ENCODE results near the gene PLXNC1. TPM values are rescaled to one million over a fixed set of nuclear protein-coding genes. Genes with fewer than 3 reads are reported as not detected.

PLXNC1 gene
- total RNA-seq: 33.6 and 35.2 TPM in 2 replicates
- total RNA-seq (2013): 35.6 TPM
- 9.7 and 10.9 TPM in 2 replicates for polyA plus RNA-seq
- 33.1 and 35.9 TPM in 2 replicates for polyA minus RNA-seq

DNA sequence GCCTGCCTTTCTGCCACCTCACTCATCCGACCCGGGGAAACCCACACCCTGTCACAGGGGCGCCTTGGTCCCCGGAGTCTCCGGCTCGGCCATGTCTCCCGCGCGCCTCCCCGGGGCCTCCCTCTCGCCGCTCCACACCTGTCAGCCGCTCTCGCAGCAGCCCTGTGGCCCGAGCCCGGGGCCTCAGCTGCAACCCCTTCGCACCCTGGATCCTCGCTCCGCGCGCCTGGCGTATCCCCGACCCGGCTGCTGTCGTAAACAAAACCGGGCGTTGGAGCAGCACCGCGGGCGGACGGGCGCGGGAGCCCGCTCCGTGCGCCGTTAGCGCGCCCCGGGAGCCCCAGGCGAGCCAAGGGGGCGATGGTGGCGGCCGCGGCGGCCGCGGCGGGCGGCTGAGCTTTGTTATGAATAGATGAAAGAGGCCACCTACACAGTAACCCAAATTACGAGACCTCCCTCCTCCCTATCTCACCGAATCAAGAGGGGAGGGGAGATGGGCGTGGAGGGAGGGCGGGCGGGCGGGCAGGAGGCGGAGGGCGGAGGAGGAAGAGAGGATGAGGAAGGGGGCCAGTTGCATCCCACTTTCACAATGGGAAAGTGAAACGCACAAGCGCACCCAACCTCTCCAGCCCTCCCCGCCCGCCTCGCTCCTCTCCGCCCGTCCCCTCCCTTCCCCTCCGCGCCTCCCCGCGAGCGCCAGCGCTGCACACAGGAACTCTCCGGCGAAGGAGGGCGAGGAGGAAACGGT is at the start of gene PLXNC1:
PLXNC1 (plus strand) TSS at position 587 of the 748 bp plus-strand sequence. CDS start 395 bp downstream, outside the sequence.
- no peak for TF ChIP-seq EZH2 (IDR thresholded peaks at IDR 0.05; ENCODE audit: borderline replicate concordance, insufficient read depth, low read depth, low read length, poor library complexity, severe bottlenecking)
- TF ChIP-seq, protein P1, sequence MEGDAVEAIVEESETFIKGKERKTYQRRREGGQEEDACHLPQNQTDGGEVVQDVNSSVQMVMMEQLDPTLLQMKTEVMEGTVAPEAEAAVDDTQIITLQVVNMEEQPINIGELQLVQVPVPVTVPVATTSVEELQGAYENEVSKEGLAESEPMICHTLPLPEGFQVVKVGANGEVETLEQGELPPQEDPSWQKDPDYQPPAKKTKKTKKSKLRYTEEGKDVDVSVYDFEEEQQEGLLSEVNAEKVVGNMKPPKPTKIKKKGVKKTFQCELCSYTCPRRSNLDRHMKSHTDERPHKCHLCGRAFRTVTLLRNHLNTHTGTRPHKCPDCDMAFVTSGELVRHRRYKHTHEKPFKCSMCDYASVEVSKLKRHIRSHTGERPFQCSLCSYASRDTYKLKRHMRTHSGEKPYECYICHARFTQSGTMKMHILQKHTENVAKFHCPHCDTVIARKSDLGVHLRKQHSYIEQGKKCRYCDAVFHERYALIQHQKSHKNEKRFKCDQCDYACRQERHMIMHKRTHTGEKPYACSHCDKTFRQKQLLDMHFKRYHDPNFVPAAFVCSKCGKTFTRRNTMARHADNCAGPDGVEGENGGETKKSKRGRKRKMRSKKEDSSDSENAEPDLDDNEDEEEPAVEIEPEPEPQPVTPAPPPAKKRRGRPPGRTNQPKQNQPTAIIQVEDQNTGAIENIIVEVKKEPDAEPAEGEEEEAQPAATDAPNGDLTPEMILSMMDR (IDR thresholded peaks at IDR 0.05): no peak
- Histone ChIP-seq H3K36me3 (replicated peaks in 1 of 2; ENCODE audit: control extremely low read depth in 1 of 2, control insufficient read depth in 1 of 2, extremely low read depth in 1 of 2, insufficient read depth in 2 of 2, low read length in 1 of 2) (no peaks in the 10 kb centered on the region), H3K79me2 (ENCODE audit: control insufficient read depth, insufficient read depth, low read length) (peaks cover 38% of the 10 kb centered on the region), H3K9me3 (ENCODE audit: control extremely low read depth in 1 of 3, control insufficient read depth in 2 of 3, insufficient read depth in 1 of 3, low read length in 2 of 3) (no peaks in the 10 kb centered on the region), H3K27me3 (replicated peaks in 1 of 4; ENCODE audit: control extremely low read depth in 1 of 4, control insufficient read depth in 3 of 4, insufficient read depth in 4 of 4, low read length in 3 of 4) (no peaks in the 10 kb centered on the region), H4K20me1 (ENCODE audit: control insufficient read depth, insufficient read depth, low read length, poor library complexity, severe bottlenecking) (no peaks in the 10 kb centered on the region), H3K4me1 (ENCODE audit: control insufficient read depth in 2 of 2, insufficient read depth in 2 of 2, low read length in 2 of 2) (peaks cover 25 to 38% of the 10 kb centered on the region in 2 donors), H3K4me3 (ENCODE audit: control extremely low read depth in 1 of 5, extremely low read depth in 1 of 5, insufficient read depth in 1 of 5, low read depth in 2 of 5, low read length in 4 of 5) (peak within 1 kb of the TSS; percentile 50 to 80 (median 74)), H3K27ac (ENCODE audit: low read length in 2 of 2) (peak within 1 kb of the TSS in 1 of 2 donors; percentile 56), H3K4me2 (replicated peaks; ENCODE audit: low read depth, low read length, poor library complexity, severe bottlenecking) (peak within 1 kb of the TSS; percentile 96), H2AFZ (ENCODE audit: insufficient read depth, low read depth, low read length, poor library complexity, severe bottlenecking) (peak within 1 kb of the TSS; percentile 86), H3K9ac (ENCODE audit: low read length) (peak within 1 kb of the TSS; percentile 85)
- peak; percentile 40 for ATAC-seq (ENCODE audit: low read depth)
- Mint-ChIP-seq H3K4me1 (peaks cover 55% of the 10 kb centered on the region), H3K4me3 (peak within 1 kb of the TSS; percentile 99), H3K27me3 (no peaks in the 10 kb centered on the region), H3K9me3 (ENCODE audit: insufficient read depth) (no peaks in the 10 kb centered on the region), H3K27ac (peak within 1 kb of the TSS; percentile 90)
- DNase-seq: peak; percentile 82
- POLR2A ChIA-PET: interaction anchor here (0.7 to 1.7 kb wide), 9 partner anchors 10 to 469 kb away, joined by 3 to 9 read pairs (median 5); no protein-coding TSS in a partner anchor
- WGBS (ENCODE audit: insufficient coverage): under 1% methylated on average over 53 of the region's 75 CpGs
- CTCF ChIA-PET: interaction anchor here (1.1 to 2.7 kb wide), 5 partner anchors 14 to 386 kb away, joined by 3 to 7 read pairs (median 6); no protein-coding TSS in a partner anchor
- intact Hi-C loops (cut with micrococcal nuclease): loop anchor here (1.0 to 10.0 kb wide), 5 partner anchors 60 to 729 kb away; no protein-coding TSS in a partner anchor

DNA sequence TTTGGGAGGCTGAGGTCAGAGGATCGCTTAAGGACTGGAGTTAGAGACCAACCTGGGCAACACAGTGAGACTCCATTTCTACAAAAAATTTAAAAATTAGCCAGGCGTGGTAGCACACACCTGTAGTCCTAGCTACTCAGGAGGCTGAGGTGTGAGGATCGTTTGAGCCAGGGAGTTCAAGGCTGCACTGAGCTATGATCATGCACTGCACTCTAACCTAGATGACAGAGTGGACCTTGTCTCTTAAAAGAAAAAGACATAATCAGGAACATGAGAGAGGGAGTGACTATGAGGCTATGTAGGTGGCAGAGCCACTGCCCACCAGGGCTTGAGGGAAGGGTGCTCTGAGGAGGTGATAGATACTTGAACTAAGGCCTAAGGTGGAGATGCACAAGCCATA is 49.2 kb upstream of the PLXNC1 start:
- Histone ChIP-seq H3K4me1 (ENCODE audit: control insufficient read depth in 2 of 2, insufficient read depth in 2 of 2, low read length in 2 of 2) (peaks cover 4 to 14% of the 10 kb centered on the region in 2 donors), H3K79me2 (ENCODE audit: control insufficient read depth, insufficient read depth, low read length) (no peaks in the 10 kb centered on the region), H3K4me2 (replicated peaks; ENCODE audit: low read depth, low read length, poor library complexity, severe bottlenecking) (no peak overlapping the region), H3K36me3 (replicated peaks in 1 of 2; ENCODE audit: control extremely low read depth in 1 of 2, control insufficient read depth in 1 of 2, extremely low read depth in 1 of 2, insufficient read depth in 2 of 2, low read length in 1 of 2) (no peaks in the 10 kb centered on the region), H3K4me3 (ENCODE audit: control extremely low read depth in 1 of 5, extremely low read depth in 1 of 5, insufficient read depth in 1 of 5, low read depth in 2 of 5, low read length in 4 of 5) (no peak overlapping the region), H4K20me1 (ENCODE audit: control insufficient read depth, insufficient read depth, low read length, poor library complexity, severe bottlenecking) (no peaks in the 10 kb centered on the region), H3K27me3 (replicated peaks in 1 of 4; ENCODE audit: control extremely low read depth in 1 of 4, control insufficient read depth in 3 of 4, insufficient read depth in 4 of 4, low read length in 3 of 4) (peaks cover 0 to 31% (median 11%) of the 10 kb centered on the region in 4 experiments), H3K27ac (ENCODE audit: low read length in 2 of 2) (no peak overlapping the region), H2AFZ (ENCODE audit: insufficient read depth, low read depth, low read length, poor library complexity, severe bottlenecking) (no peak overlapping the region), H3K9ac (ENCODE audit: low read length) (no peak overlapping the region), H3K9me3 (ENCODE audit: control extremely low read depth in 1 of 3, control insufficient read depth in 2 of 3, insufficient read depth in 1 of 3, low read length in 2 of 3) (no peaks in the 10 kb centered on the region)
- peaks cover 33% of the 10 kb centered on the region for H3K27me3 Mint-ChIP-seq
- CTCF ChIA-PET: interaction anchor here (1.2 to 7.5 kb wide), 5 partner anchors 358 to 1112 kb away, joined by 3 to 438 read pairs (median 63); partner anchors contain the start of gene SOCS2
- no peak for TF ChIP-seq EZH2 (IDR thresholded peaks at IDR 0.05; ENCODE audit: borderline replicate concordance, insufficient read depth, low read depth, low read length, poor library complexity, severe bottlenecking)
- TF ChIP-seq, protein P1 (IDR thresholded peaks at IDR 0.05): no peak
- H3K27ac Mint-ChIP-seq: no peak overlapping the region
- no peaks in the 10 kb centered on the region for H3K9me3 Mint-ChIP-seq (ENCODE audit: insufficient read depth)
- H3K4me3 Mint-ChIP-seq: no peak overlapping the region
- H3K4me1 Mint-ChIP-seq: peaks cover 10% of the 10 kb centered on the region
- POLR2A ChIA-PET: no interaction called here
- intact Hi-C loops (cut with micrococcal nuclease): no loop called here
- no peak for DNase-seq
- 67% methylated on average over 1 of the region's 3 CpGs for WGBS (ENCODE audit: insufficient coverage)
- ATAC-seq (ENCODE audit: low read depth): no peak

All from B cell (primary cell).